A673 (cell line): ENCODE measurements around the gene RAP2B. TPM values are rescaled to one million over a fixed set of nuclear protein-coding genes. Genes with fewer than 3 reads are reported as not detected.

ENCODE experiments used
- BruUV-seq: library from RNA; stranded (reverse); fragments of 400-500 nt; replicated peaks from 2 replicates; lab custom pipeline; 2021; lab: Mats Ljungman, UMichigan
- CTCF ChIA-PET: fragments of 300-600 bp; sonication (Branson Sonifier 250); formaldehyde crosslinking; loops from one replicate; lab custom pipeline; 2022; ENCODE audit warnings: antibody characterized with exemption; lab: Charles Lee
- POLR2A ChIA-PET: fragments of 300-600 bp; sonication (Branson Sonifier 250); formaldehyde crosslinking; loops from one replicate; lab custom pipeline; 2022; ENCODE audit warnings: antibody characterized with exemption; ENCODE audit not compliant: low non-redundant PET; lab: Charles Lee
- DNase-seq: peaks from one replicate; pipeline ENCODE4 v3.0.0-alpha.2; 2015; ENCODE audit warnings: low spot score
- H3K27ac ChIP-seq: fragments of 200-600 bp; sonication (generic); 2 replicates; pipeline ENCODE4 v1.5.1; 2016; ENCODE audit warnings: mixed run types, low read depth, mild to moderate bottlenecking, mixed read lengths, antibody characterized with exemption, low read length; ENCODE audit not compliant: poor library complexity, severe bottlenecking
- H3K27me3 ChIP-seq: fragments of 200-600 bp; sonication (generic); replicated peaks from 2 replicates; pipeline ENCODE4 v1.6.1; 2017; ENCODE audit warnings: mixed run types, low read depth, mild to moderate bottlenecking, mixed read lengths, antibody characterized with exemption, low read length; ENCODE audit not compliant: insufficient read depth, poor library complexity
- H3K36me3 ChIP-seq: fragments of 200-600 bp; sonication (generic); 2 replicates; pipeline ENCODE4 v1.6.1; 2016; ENCODE audit warnings: mixed run types, mild to moderate bottlenecking, mixed read lengths, antibody characterized with exemption, low read length; ENCODE audit not compliant: insufficient read depth, poor library complexity, severe bottlenecking
- H3K4me1 ChIP-seq: fragments of 200-600 bp; sonication (generic); 2 replicates; pipeline ENCODE4 v1.6.1; 2017; ENCODE audit warnings: mixed run types, mild to moderate bottlenecking, mixed read lengths, antibody characterized with exemption, low read length; ENCODE audit not compliant: insufficient read depth, poor library complexity, severe bottlenecking
- H3K4me3 ChIP-seq: fragments of 200-600 bp; sonication (generic); 2 replicates; pipeline ENCODE4 v1.5.1; 2016; ENCODE audit warnings: low read depth, mixed run types, mild to moderate bottlenecking, mixed read lengths, low read length; ENCODE audit not compliant: poor library complexity, severe bottlenecking
- H3K9me3 ChIP-seq: fragments of 200-600 bp; sonication (generic); 2 replicates; pipeline ENCODE4 v1.6.1; 2016; ENCODE audit warnings: mixed run types, low read depth, mild to moderate bottlenecking, mixed read lengths, antibody characterized with exemption, low read length; ENCODE audit not compliant: poor library complexity, severe bottlenecking
- CTCF ChIP-seq: fragments of 300-800, 200-600 bp; sonication (generic); conservative IDR thresholded peaks from 2 replicates; pipeline ENCODE4 v1.5.1; 2017; ENCODE audit warnings: low read depth, mild to moderate bottlenecking, antibody characterized with exemption, low read length, moderate library complexity, mixed read lengths
- EZH2 ChIP-seq: fragments of 200-600 bp; sonication (generic); IDR thresholded peaks from 2 replicates; pipeline ENCODE4 v1.6.1; 2017; ENCODE audit warnings: borderline replicate concordance, low read depth, mild to moderate bottlenecking, mixed read lengths, antibody characterized with exemption, low read length; ENCODE audit not compliant: poor library complexity, severe bottlenecking
- intact Hi-C: fragments of 100-400 bp; cut with micrococcal nuclease; formaldehyde crosslinking; loops from one replicate; pipeline ENCODE4 v1.10.0; 2022; ENCODE audit not compliant: unreplicated experiment
- total RNA-seq: library from RNA; stranded (reverse); gene quantifications from 2 replicates; pipeline ENCODE4 v1.2.3, GENCODE V29; 2021

RAP2B gene
- total RNA-seq, 1 experiment from 2014 or later = 15.8 TPM

- Histone ChIP-seq H3K4me1 (peaks cover 11% of the 10 kb centered on the region), H3K36me3 (no peaks in the 10 kb centered on the region), H3K9me3 (peaks cover 7% of the 10 kb centered on the region), H3K4me3 (no peak overlapping the region), H3K27ac (no peak overlapping the region), H3K27me3 (no peaks in the 10 kb centered on the region)
- DNase-seq = no peak
- ChIA-PET CTCF (no interaction called here), POLR2A (interaction anchor here (0.7 kb wide), 1 partner anchor 247 kb away, joined by 5 read pairs; no protein-coding TSS in a partner anchor)
- intact Hi-C loops = no loop called here
- TF ChIP-seq EZH2 (no peak), CTCF (no peak)
- no TSS peak for BruUV-seq
Measured at GRCh38 chr3:153176197-153176596, 14.2 kb downstream of the RAP2B start.

GRCh38 chr3:153180860-153181372 is 18.9 kb downstream of the RAP2B start:
- POLR2A ChIA-PET = no interaction called here
- Histone ChIP-seq H3K36me3 (no peaks in the 10 kb centered on the region), H3K4me1 (peaks cover 31% of the 10 kb centered on the region), H3K4me3 (no peak overlapping the region), H3K9me3 (peaks cover 7% of the 10 kb centered on the region), H3K27me3 (no peaks in the 10 kb centered on the region), H3K27ac (no peak overlapping the region)
- CTCF ChIA-PET = no interaction called here
- intact Hi-C loops = no loop called here
- TF ChIP-seq EZH2 (no peak), CTCF (no peak)
- DNase-seq = no peak
- no TSS peak for BruUV-seq

GRCh38 chr3:153182501-153183293 is 20.7 kb downstream of the RAP2B start:
- ChIA-PET CTCF (no interaction called here), POLR2A (interaction anchor here (0.6 kb wide), 1 partner anchor 647 kb away, joined by 3 read pairs; no protein-coding TSS in a partner anchor)
- peak overlapping the region; percentile 93 for H3K27ac ChIP-seq
- intact Hi-C loops = no loop called here
- BruUV-seq = TSS peak; percentile 64
- no peaks in the 10 kb centered on the region for H3K9me3 ChIP-seq
- peak overlapping the region; percentile 16 for H3K4me3 ChIP-seq
- DNase-seq = peak; percentile 91
- H3K36me3 ChIP-seq = no peaks in the 10 kb centered on the region
- H3K27me3 ChIP-seq = no peaks in the 10 kb centered on the region
- TF ChIP-seq EZH2 = no peak
- no peak for TF ChIP-seq CTCF
- H3K4me1 ChIP-seq = peaks cover 31% of the 10 kb centered on the region
